H1 (cell line): ENCODE measurements around the gene AAK1. TPM values are rescaled to one million over a fixed set of nuclear protein-coding genes. Genes with fewer than 3 reads are reported as not detected.

ENCODE experiments used
- KDM5A ChIP-seq: fragments of 200-600 bp; IDR thresholded peaks from 2 replicates; pipeline ENCODE4 v1.7.1; 2012; ENCODE audit warnings: mild to moderate bottlenecking, low read length, inconsistent platforms, mixed read lengths
- polyA plus RNA-seq, 7 experiments: library from polyadenylated mRNA; depleted of rRNA in 3 of 7; stranded (reverse) in 5 of 7; unstranded in 2 of 7; fragments of >200 nt in 5 of 7; fragments of 200-250 nt in 2 of 7; gene quantifications; 1 replicate in 5 of 7; 2 replicates in 1 of 7; 4 replicates in 1 of 7; pipeline versions ENCODE4 v1.2.1 to v1.2.3, GENCODE V29; 2011 to 2013; ENCODE audit warnings: missing spikeins in 2 of 7, mixed read lengths in 2 of 7
- total RNA-seq: library from RNA; stranded (reverse); fragmentation: NEBNext Ultra II Directional; extraction: Animal tissue kit (Norgen Biotek cat#: 25700); gene quantifications from 2 replicates; pipeline ENCODE4 v1.2.1, GENCODE V29; 2021

Gene AAK1
- total and polyA plus RNA-seq, 2 of the 8 experiments (the other 6 are each of a cell fraction or from before 2014, with no cell fraction given), result 10.0 to 40.5 TPM

- no peak for TF ChIP-seq KDM5A
Measured at GRCh38 chr2:69631402-69631801, 12.1 kb downstream of the AAK1 start (continued).
